Measurements from ENCODE around the gene SPAG5. TPM values are rescaled to one million over a fixed set of nuclear protein-coding genes. Genes with fewer than 3 reads are reported as not detected.

The SPAG5 gene
- total RNA-seq, 1 experiment from 2014 or later, result 58.1 TPM

- Histone ChIP-seq H3K9ac (ENCODE audit: low read length) (no peak overlapping the region), H3K9me3 (ENCODE audit: low read length) (no peaks in the 10 kb centered on the region), H3K4me1 (ENCODE audit: low read length) (peaks cover 20% of the 10 kb centered on the region), H3K9me2 (replicated peaks; ENCODE audit: insufficient read depth, low read length) (no peaks in the 10 kb centered on the region), H3K79me2 (ENCODE audit: low read length) (peaks cover 43% of the 10 kb centered on the region), H2AFZ (ENCODE audit: low read length) (no peak overlapping the region), H3K27ac (ENCODE audit: low read length) (no peak overlapping the region), H3K36me3 (ENCODE audit: insufficient read depth, low read length) (peaks cover 39% of the 10 kb centered on the region), H4K20me1 (ENCODE audit: insufficient read depth, low read depth, low read length) (peaks cover 6% of the 10 kb centered on the region; the same call in 1 of the 2 replicates), H3K4me3 (ENCODE audit: low read length) (no peak overlapping the region), H3K4me2 (ENCODE audit: low read depth, low read length, poor library complexity, severe bottlenecking) (no peak overlapping the region), H3K27me3 (ENCODE audit: low read length) (no peaks in the 10 kb centered on the region)
- DNase-seq, result no peak
These were observed 35.4 kb downstream of the SPAG5 start for GRCh38 chr17:28563475-28563874.

GRCh38 chr17:28555022-28555421 lies 43.8 kb downstream of the SPAG5 start:
- no peak overlapping the region for H2AFZ ChIP-seq (ENCODE audit: low read length)
- H3K9me3 ChIP-seq (ENCODE audit: low read length), result no peaks in the 10 kb centered on the region
- no peak overlapping the region for H3K9ac ChIP-seq (ENCODE audit: low read length)
- H3K4me1 ChIP-seq (ENCODE audit: low read length), result peaks cover 30% of the 10 kb centered on the region
- peaks cover 33% of the 10 kb centered on the region; the same call in 1 of the 2 replicates for H3K36me3 ChIP-seq (ENCODE audit: insufficient read depth, low read length)
- no peak overlapping the region for H3K4me3 ChIP-seq (ENCODE audit: low read length)
- no peaks in the 10 kb centered on the region for H3K27me3 ChIP-seq (ENCODE audit: low read length)
- H3K79me2 ChIP-seq (ENCODE audit: low read length), result no peaks in the 10 kb centered on the region
- H4K20me1 ChIP-seq (ENCODE audit: insufficient read depth, low read depth, low read length), result peaks cover 17% of the 10 kb centered on the region; the same call in 1 of the 2 replicates
- no peak for DNase-seq
- H3K4me2 ChIP-seq (ENCODE audit: low read depth, low read length, poor library complexity, severe bottlenecking), result no peak overlapping the region
- H3K27ac ChIP-seq (ENCODE audit: low read length), result no peak overlapping the region
- H3K9me2 ChIP-seq (replicated peaks; ENCODE audit: insufficient read depth, low read length), result no peaks in the 10 kb centered on the region

- Histone ChIP-seq H4K20me1 (ENCODE audit: insufficient read depth, low read depth, low read length) (peaks cover 17% of the 10 kb centered on the region; the same call in 1 of the 2 replicates), H3K79me2 (ENCODE audit: low read length) (no peaks in the 10 kb centered on the region), H3K27ac (ENCODE audit: low read length) (no peak overlapping the region), H3K9me2 (replicated peaks; ENCODE audit: insufficient read depth, low read length) (no peaks in the 10 kb centered on the region), H3K9ac (ENCODE audit: low read length) (no peak overlapping the region), H3K4me3 (ENCODE audit: low read length) (no peak overlapping the region), H3K4me2 (ENCODE audit: low read depth, low read length, poor library complexity, severe bottlenecking) (no peak overlapping the region), H3K27me3 (ENCODE audit: low read length) (no peaks in the 10 kb centered on the region), H3K4me1 (ENCODE audit: low read length) (peaks cover 34% of the 10 kb centered on the region), H2AFZ (ENCODE audit: low read length) (no peak overlapping the region), H3K36me3 (ENCODE audit: insufficient read depth, low read length) (peaks cover 29% of the 10 kb centered on the region; the same call in 1 of the 2 replicates), H3K9me3 (ENCODE audit: low read length) (no peaks in the 10 kb centered on the region)
- DNase-seq, result no peak
These were observed 44.3 kb downstream of the SPAG5 start for GRCh38 chr17:28554565-28554964.

GRCh38 chr17:28553000-28553505 lies 45.8 kb downstream of the SPAG5 start:
- H3K4me2 ChIP-seq (ENCODE audit: low read depth, low read length, poor library complexity, severe bottlenecking), result peak overlapping the region; percentile 74

GRCh38 chr17:28552176-28552999 lies 46.4 kb downstream of the SPAG5 start, which contains the start of gene UNC119:
TSS of gene UNC119 (minus strand) at chr17:28552624. CDS start at chr17:28552557, 67 bp downstream.
- Histone ChIP-seq H3K4me1 (ENCODE audit: low read length) (peaks cover 42% of the 10 kb centered on the region), H3K9me3 (ENCODE audit: low read length) (no peaks in the 10 kb centered on the region), H3K27me3 (ENCODE audit: low read length) (no peaks in the 10 kb centered on the region), H3K27ac (ENCODE audit: low read length) (no peak within 1 kb of the TSS), H3K9me2 (replicated peaks; ENCODE audit: insufficient read depth, low read length) (no peaks in the 10 kb centered on the region), H4K20me1 (ENCODE audit: insufficient read depth, low read depth, low read length) (peaks cover 17% of the 10 kb centered on the region; the same call in 1 of the 2 replicates), H3K36me3 (ENCODE audit: insufficient read depth, low read length) (peaks cover 17% of the 10 kb centered on the region; the same call in 1 of the 2 replicates), H3K4me3 (ENCODE audit: low read length) (peak within 1 kb of the TSS; percentile 81), H3K4me2 (ENCODE audit: low read depth, low read length, poor library complexity, severe bottlenecking) (peak within 1 kb of the TSS; percentile 74), H3K9ac (ENCODE audit: low read length) (peak within 1 kb of the TSS; percentile 86), H2AFZ (ENCODE audit: low read length) (no peak within 1 kb of the TSS), H3K79me2 (ENCODE audit: low read length) (no peaks in the 10 kb centered on the region)
- DNase-seq, result peak; percentile 94

More at GRCh38 chr17:28553000-28553505, 45.8 kb downstream of the SPAG5 start:
- Histone ChIP-seq H3K9me3 (ENCODE audit: low read length) (no peaks in the 10 kb centered on the region), H2AFZ (ENCODE audit: low read length) (no peak overlapping the region), H3K4me1 (ENCODE audit: low read length) (peaks cover 42% of the 10 kb centered on the region), H3K9me2 (replicated peaks; ENCODE audit: insufficient read depth, low read length) (no peaks in the 10 kb centered on the region), H4K20me1 (ENCODE audit: insufficient read depth, low read depth, low read length) (peaks cover 17% of the 10 kb centered on the region; the same call in 1 of the 2 replicates), H3K27me3 (ENCODE audit: low read length) (no peaks in the 10 kb centered on the region), H3K79me2 (ENCODE audit: low read length) (no peaks in the 10 kb centered on the region), H3K36me3 (ENCODE audit: insufficient read depth, low read length) (peaks cover 23% of the 10 kb centered on the region; the same call in 1 of the 2 replicates), H3K9ac (ENCODE audit: low read length) (0 out of 2 replicates have a peak overlapping the region, but pooled peaks have one; percentile 11), H3K4me3 (ENCODE audit: low read length) (no peak overlapping the region), H3K27ac (ENCODE audit: low read length) (no peak overlapping the region)
- no peak for DNase-seq

GRCh38 chr17:28551421-28552175 lies 47.2 kb downstream of the SPAG5 start:
- no peaks in the 10 kb centered on the region for H3K27me3 ChIP-seq (ENCODE audit: low read length)
- H3K9me2 ChIP-seq (replicated peaks; ENCODE audit: insufficient read depth, low read length), result no peaks in the 10 kb centered on the region
- H3K9ac ChIP-seq (ENCODE audit: low read length), result peak overlapping the region; percentile 86
- H3K4me1 ChIP-seq (ENCODE audit: low read length), result peaks cover 42% of the 10 kb centered on the region
- peaks cover 16% of the 10 kb centered on the region; the same call in 1 of the 2 replicates for H3K36me3 ChIP-seq (ENCODE audit: insufficient read depth, low read length)
- no peaks in the 10 kb centered on the region for H3K79me2 ChIP-seq (ENCODE audit: low read length)
- peak overlapping the region; percentile 74 for H3K4me2 ChIP-seq (ENCODE audit: low read depth, low read length, poor library complexity, severe bottlenecking)
- no peaks in the 10 kb centered on the region for H3K9me3 ChIP-seq (ENCODE audit: low read length)
- no peak for DNase-seq
- peak overlapping the region; percentile 81 for H3K4me3 ChIP-seq (ENCODE audit: low read length)
- no peak overlapping the region for H3K27ac ChIP-seq (ENCODE audit: low read length)
- H4K20me1 ChIP-seq (ENCODE audit: insufficient read depth, low read depth, low read length), result peaks cover 17% of the 10 kb centered on the region; the same call in 1 of the 2 replicates
- H2AFZ ChIP-seq (ENCODE audit: low read length), result no peak overlapping the region

GRCh38 chr17:28550858-28551257 lies 48.0 kb downstream of the SPAG5 start:
- no peaks in the 10 kb centered on the region for H3K9me3 ChIP-seq (ENCODE audit: low read length)
- no peak overlapping the region; the same call in 1 of the 2 replicates for H3K4me3 ChIP-seq (ENCODE audit: low read length)
- no peaks in the 10 kb centered on the region for H3K27me3 ChIP-seq (ENCODE audit: low read length)
- no peak overlapping the region for H2AFZ ChIP-seq (ENCODE audit: low read length)
- DNase-seq, result no peak
- H3K4me1 ChIP-seq (ENCODE audit: low read length), result peaks cover 42% of the 10 kb centered on the region
- no peaks in the 10 kb centered on the region for H3K9me2 ChIP-seq (replicated peaks; ENCODE audit: insufficient read depth, low read length)
- 0 out of 2 replicates have a peak overlapping the region, but pooled peaks have one; percentile 86 for H3K9ac ChIP-seq (ENCODE audit: low read length)
- peaks cover 17% of the 10 kb centered on the region; the same call in 1 of the 2 replicates for H4K20me1 ChIP-seq (ENCODE audit: insufficient read depth, low read depth, low read length)
- H3K36me3 ChIP-seq (ENCODE audit: insufficient read depth, low read length), result peaks cover 10% of the 10 kb centered on the region
- no peaks in the 10 kb centered on the region for H3K79me2 ChIP-seq (ENCODE audit: low read length)
- no peak overlapping the region for H3K27ac ChIP-seq (ENCODE audit: low read length)
- peak overlapping the region; percentile 74 for H3K4me2 ChIP-seq (ENCODE audit: low read depth, low read length, poor library complexity, severe bottlenecking)
